Liver (tissue), 3 donors: ENCODE data around the gene ZNRF2.

Experiments used
- EGR1 ChIP-seq, 2 donors: IDR thresholded peaks; 2 replicates each; pipeline ENCODE4 v1.6.1; 2016 to 2018; ENCODE audit warnings: antibody characterized with exemption in 2 of 2, low read depth in 2 of 2
- FOXA1 ChIP-seq: IDR thresholded peaks from 2 replicates; pipeline ENCODE4 v1.6.1; 2016; ENCODE audit warnings: antibody characterized with exemption
- GABPA ChIP-seq, 2 donors: IDR thresholded peaks in 1 of 2; conservative IDR thresholded peaks in 1 of 2; 2 replicates each; pipeline ENCODE4 v1.6.1; 2016; ENCODE audit warnings: antibody characterized with exemption in 2 of 2, mild to moderate bottlenecking in 1 of 2, moderate library complexity in 1 of 2
- JUND ChIP-seq, 2 donors: IDR thresholded peaks; 2 replicates each; pipeline ENCODE4 v1.6.1; 2016; ENCODE audit warnings: antibody characterized with exemption in 2 of 2
- RAD21 ChIP-seq, 2 donors: IDR thresholded peaks; 2 replicates each; pipeline ENCODE4 v1.6.1; 2016; ENCODE audit warnings: antibody characterized with exemption in 2 of 2, mild to moderate bottlenecking in 2 of 2
- REST ChIP-seq: IDR thresholded peaks from 2 replicates; pipeline ENCODE4 v1.6.1; 2016; ENCODE audit warnings: antibody characterized with exemption, mild to moderate bottlenecking
- TAF1 ChIP-seq: conservative IDR thresholded peaks from 2 replicates; pipeline ENCODE4 v1.6.1; 2016; ENCODE audit warnings: antibody characterized with exemption, mild to moderate bottlenecking
- YY1 ChIP-seq: IDR thresholded peaks from 2 replicates; pipeline ENCODE4 v1.6.1; 2016; ENCODE audit warnings: antibody characterized with exemption, mild to moderate bottlenecking
- TF ChIP-seq, protein P1 (sequence below): fragments of 150-350 bp; IDR thresholded peaks from 2 replicates; pipeline ENCODE4 v1.5.1; 2017; ENCODE audit warnings: improper control_type of control experiment, low read depth, low read length; ENCODE audit not compliant: missing input control
- TF ChIP-seq, protein P2 (sequence below): IDR thresholded peaks from 2 replicates; pipeline ENCODE4 v1.6.1; 2016; ENCODE audit warnings: antibody characterized with exemption
- TF ChIP-seq, protein P3 (sequence below): IDR thresholded peaks from 2 replicates; pipeline ENCODE4 v1.6.1; 2016; ENCODE audit warnings: antibody characterized with exemption
- TF ChIP-seq, protein P4 (sequence below): IDR thresholded peaks from 2 replicates; pipeline ENCODE4 v1.6.1; 2016; ENCODE audit warnings: antibody characterized with exemption
- donor health status: healthy.
- donor health status: healthy.

DNA sequence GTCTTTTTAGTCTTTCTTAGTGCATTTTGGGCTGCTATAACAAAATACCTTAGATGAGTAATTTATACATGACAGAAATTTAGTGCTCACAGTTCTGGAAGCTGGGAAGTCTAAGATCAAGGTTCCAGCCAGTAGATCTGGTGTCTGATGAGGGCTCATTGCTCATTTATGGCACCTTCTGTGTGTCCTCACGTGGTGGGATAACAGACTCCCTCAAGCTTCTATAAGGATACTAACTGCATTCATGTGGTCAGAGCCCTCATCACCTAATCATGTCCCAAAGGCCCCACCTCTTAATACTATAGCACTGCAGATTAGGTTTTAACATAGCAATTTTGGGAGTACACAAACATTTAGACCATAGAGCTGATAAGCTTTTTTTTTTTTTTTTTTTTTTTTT, 80.4 kb downstream of the ZNRF2 start:
- TF ChIP-seq, protein P1, sequence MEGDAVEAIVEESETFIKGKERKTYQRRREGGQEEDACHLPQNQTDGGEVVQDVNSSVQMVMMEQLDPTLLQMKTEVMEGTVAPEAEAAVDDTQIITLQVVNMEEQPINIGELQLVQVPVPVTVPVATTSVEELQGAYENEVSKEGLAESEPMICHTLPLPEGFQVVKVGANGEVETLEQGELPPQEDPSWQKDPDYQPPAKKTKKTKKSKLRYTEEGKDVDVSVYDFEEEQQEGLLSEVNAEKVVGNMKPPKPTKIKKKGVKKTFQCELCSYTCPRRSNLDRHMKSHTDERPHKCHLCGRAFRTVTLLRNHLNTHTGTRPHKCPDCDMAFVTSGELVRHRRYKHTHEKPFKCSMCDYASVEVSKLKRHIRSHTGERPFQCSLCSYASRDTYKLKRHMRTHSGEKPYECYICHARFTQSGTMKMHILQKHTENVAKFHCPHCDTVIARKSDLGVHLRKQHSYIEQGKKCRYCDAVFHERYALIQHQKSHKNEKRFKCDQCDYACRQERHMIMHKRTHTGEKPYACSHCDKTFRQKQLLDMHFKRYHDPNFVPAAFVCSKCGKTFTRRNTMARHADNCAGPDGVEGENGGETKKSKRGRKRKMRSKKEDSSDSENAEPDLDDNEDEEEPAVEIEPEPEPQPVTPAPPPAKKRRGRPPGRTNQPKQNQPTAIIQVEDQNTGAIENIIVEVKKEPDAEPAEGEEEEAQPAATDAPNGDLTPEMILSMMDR = no peak
- TF ChIP-seq FOXA1 = no peak
- TF ChIP-seq YY1 = no peak
- no peak for TF ChIP-seq GABPA (IDR thresholded peaks at IDR 0.05 in 1 of 2, conservative IDR thresholded peaks at IDR 0.05 in 1 of 2)
- TF ChIP-seq EGR1 (IDR thresholded peaks at IDR 0.05; ENCODE audit: low read depth in 2 of 2) = no peak
- no peak for TF ChIP-seq JUND (IDR thresholded peaks at IDR 0.05)
- TF ChIP-seq, protein P2, sequence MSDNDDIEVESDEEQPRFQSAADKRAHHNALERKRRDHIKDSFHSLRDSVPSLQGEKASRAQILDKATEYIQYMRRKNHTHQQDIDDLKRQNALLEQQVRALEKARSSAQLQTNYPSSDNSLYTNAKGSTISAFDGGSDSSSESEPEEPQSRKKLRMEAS = no peak
- no peak for TF ChIP-seq REST
- TF ChIP-seq, protein P3, sequence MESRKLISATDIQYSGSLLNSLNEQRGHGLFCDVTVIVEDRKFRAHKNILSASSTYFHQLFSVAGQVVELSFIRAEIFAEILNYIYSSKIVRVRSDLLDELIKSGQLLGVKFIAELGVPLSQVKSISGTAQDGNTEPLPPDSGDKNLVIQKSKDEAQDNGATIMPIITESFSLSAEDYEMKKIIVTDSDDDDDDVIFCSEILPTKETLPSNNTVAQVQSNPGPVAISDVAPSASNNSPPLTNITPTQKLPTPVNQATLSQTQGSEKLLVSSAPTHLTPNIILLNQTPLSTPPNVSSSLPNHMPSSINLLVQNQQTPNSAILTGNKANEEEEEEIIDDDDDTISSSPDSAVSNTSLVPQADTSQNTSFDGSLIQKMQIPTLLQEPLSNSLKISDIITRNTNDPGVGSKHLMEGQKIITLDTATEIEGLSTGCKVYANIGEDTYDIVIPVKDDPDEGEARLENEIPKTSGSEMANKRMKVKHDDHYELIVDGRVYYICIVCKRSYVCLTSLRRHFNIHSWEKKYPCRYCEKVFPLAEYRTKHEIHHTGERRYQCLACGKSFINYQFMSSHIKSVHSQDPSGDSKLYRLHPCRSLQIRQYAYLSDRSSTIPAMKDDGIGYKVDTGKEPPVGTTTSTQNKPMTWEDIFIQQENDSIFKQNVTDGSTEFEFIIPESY = no peak
- TF ChIP-seq RAD21 (IDR thresholded peaks at IDR 0.05) = no peak
- no peak for TF ChIP-seq TAF1
- TF ChIP-seq, protein P4, sequence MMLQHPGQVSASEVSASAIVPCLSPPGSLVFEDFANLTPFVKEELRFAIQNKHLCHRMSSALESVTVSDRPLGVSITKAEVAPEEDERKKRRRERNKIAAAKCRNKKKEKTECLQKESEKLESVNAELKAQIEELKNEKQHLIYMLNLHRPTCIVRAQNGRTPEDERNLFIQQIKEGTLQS = no peak
